HCT116 (cell line): ENCODE measurements around the gene TMEM205. TPM values are rescaled to one million over a fixed set of nuclear protein-coding genes. Genes with fewer than 3 reads are reported as not detected.

Experiments
- ATAC-seq: fragments of 200-7000 bp; cut with Tn5 transposase; 2 replicates; pipeline ENCODE4 v1.9.1; 2020; ENCODE audit warnings: mild to moderate bottlenecking, moderate library complexity
- BruUV-seq: library from RNA; stranded (reverse); fragments of 400-500 nt; replicated peaks from 2 replicates; lab custom pipeline; 2021; lab: Mats Ljungman, UMichigan
- CTCF ChIA-PET: fragments of 300-600 bp; sonication (Branson Sonifier 250); formaldehyde crosslinking; loops from one replicate; lab custom pipeline; 2021; ENCODE audit warnings: antibody characterized with exemption; lab: Charles Lee
- POLR2A ChIA-PET: fragments of 300-600, 350-600 bp; sonication (Branson Sonifier 250); formaldehyde crosslinking; loops from one replicate; lab custom pipeline; 2021; ENCODE audit warnings: antibody characterized with exemption; lab: Charles Lee
- RAD21 ChIA-PET, 2 experiments: fragments of 300-600 bp; sonication (Branson Sonifier 250); formaldehyde crosslinking; loops; one replicate each; lab custom pipeline; 2023; ENCODE audit warnings: low total read pairs in 2 of 2; ENCODE audit not compliant: uncharacterized antibody in 2 of 2, unreplicated experiment in 2 of 2, low non-redundant PET in 1 of 2; lab: Charles Lee
- DNase-seq: peaks from one replicate; pipeline ENCODE4 v3.0.0-alpha.2; 2010; ENCODE audit warnings: low read depth, low spot score
- H2AFZ ChIP-seq: fragments of 200-600 bp; shearing (Covaris generic), sonication (generic); 2 replicates; pipeline ENCODE4 v1.6.1; 2017; ENCODE audit warnings: low read depth, mixed run types, mixed read lengths, antibody characterized with exemption, low read length; ENCODE audit not compliant: poor library complexity, severe bottlenecking
- H3K27ac ChIP-seq: 2 replicates; pipeline ENCODE4 v1.5.1; 2012; ENCODE audit warnings: low read depth, low read length
- H3K27me3 ChIP-seq: fragments of 200-600 bp; sonication (generic); 2 replicates; pipeline ENCODE4 v1.6.1; 2016; ENCODE audit warnings: mixed run types, low read length, mixed read lengths; ENCODE audit not compliant: insufficient read depth
- H3K36me3 ChIP-seq, 2 experiments: fragments of 200-500 bp in 1 of 2; fragments of 200-600 bp in 1 of 2; sonication (Bioruptor generic) in 1 of 2; sonication (generic) in 1 of 2; 2 replicates each; pipeline versions ENCODE4 v1.5.1 to v1.6.1; 2014 to 2016; ENCODE audit warnings: low read length in 2 of 2, inconsistent platforms in 1 of 2, mixed read lengths in 1 of 2, mixed run types in 1 of 2; ENCODE audit not compliant: insufficient read depth in 2 of 2, control insufficient read depth in 1 of 2
- H3K4me1 ChIP-seq, 2 experiments: fragments of 200-600 bp in 1 of 2; sonication (generic) in 1 of 2; 2 replicates each; pipeline versions ENCODE4 v1.5.1 to v1.6.1; 2012 to 2017; ENCODE audit warnings: low read length in 2 of 2, inconsistent platforms in 1 of 2, mild to moderate bottlenecking in 1 of 2, mixed read lengths in 1 of 2, mixed run types in 1 of 2, moderate library complexity in 1 of 2; ENCODE audit not compliant: insufficient read depth in 2 of 2, control insufficient read depth in 1 of 2
- H3K4me2 ChIP-seq: fragments of 200-600 bp; sonication (generic); 2 replicates; pipeline ENCODE4 v1.6.1; 2017; ENCODE audit warnings: mixed run types, low read length, mixed read lengths
- H3K4me3 ChIP-seq, 2 experiments: fragments of 200-600 bp in 1 of 2; sonication (generic) in 1 of 2; replicated peaks in 1 of 2; 2 replicates each; pipeline ENCODE4 v1.5.1; 2011 to 2016; ENCODE audit warnings: low read length in 2 of 2, control low read depth in 1 of 2, low read depth in 1 of 2, mild to moderate bottlenecking in 1 of 2, mixed read lengths in 1 of 2, mixed run types in 1 of 2
- H3K79me2 ChIP-seq: fragments of 200-600 bp; sonication (generic); 2 replicates; pipeline ENCODE4 v1.6.1; 2017; ENCODE audit warnings: mild to moderate bottlenecking, mixed run types, low read length, moderate library complexity, mixed read lengths; ENCODE audit not compliant: insufficient read depth
- H3K9ac ChIP-seq: fragments of 200-600 bp; sonication (generic); 2 replicates; pipeline ENCODE4 v1.6.1; 2016; ENCODE audit warnings: low read length, mixed read lengths
- H3K9me2 ChIP-seq: fragments of 200-600 bp; sonication (generic), shearing (Covaris generic); 2 replicates; pipeline ENCODE4 v1.6.1; 2017; ENCODE audit warnings: mixed run types, mild to moderate bottlenecking, moderate library complexity; ENCODE audit not compliant: insufficient read depth
- H3K9me3 ChIP-seq, 2 experiments: fragments of 200-500 bp in 1 of 2; fragments of 200-600 bp in 1 of 2; sonication (Bioruptor generic) in 1 of 2; sonication (generic) in 1 of 2; 2 replicates each; pipeline ENCODE4 v1.6.1; 2014 to 2017; ENCODE audit warnings: low read length in 2 of 2, mixed read lengths in 2 of 2, inconsistent platforms in 1 of 2, low read depth in 1 of 2, mild to moderate bottlenecking in 1 of 2, mixed run types in 1 of 2, moderate library complexity in 1 of 2; ENCODE audit not compliant: control insufficient read depth in 1 of 2, insufficient read depth in 1 of 2
- H4K20me1 ChIP-seq: fragments of 200-600 bp; sonication (generic), shearing (Covaris generic); 2 replicates; pipeline ENCODE4 v1.6.1; 2017; ENCODE audit warnings: mixed run types, mild to moderate bottlenecking, moderate library complexity; ENCODE audit not compliant: insufficient read depth
- CEBPB ChIP-seq: IDR thresholded peaks from 2 replicates; pipeline ENCODE4 v1.6.1; 2012; ENCODE audit warnings: low read depth
- EGR1 ChIP-seq: IDR thresholded peaks from 2 replicates; pipeline ENCODE4 v1.6.1; 2012; ENCODE audit warnings: low read depth
- EZH2 ChIP-seq: fragments of 200-600 bp; sonication (generic); IDR thresholded peaks from 2 replicates; pipeline ENCODE4 v1.6.1; 2017; ENCODE audit warnings: antibody characterized with exemption, mixed run types
- FOSL1 ChIP-seq: IDR thresholded peaks from 2 replicates; pipeline ENCODE4 v1.6.1; 2012; ENCODE audit warnings: low read depth
- POLR2A ChIP-seq: IDR thresholded peaks from 2 replicates; pipeline ENCODE4 v1.7.0; 2011; ENCODE audit warnings: borderline replicate concordance; ENCODE audit not compliant: insufficient read depth, insufficient read length; ENCODE audit errors: extremely low read depth
- POLR2AphosphoS5 ChIP-seq: IDR thresholded peaks from 2 replicates; pipeline ENCODE4 v1.6.1; 2011; ENCODE audit warnings: mild to moderate bottlenecking, low read depth, low read length, moderate library complexity
- SRF ChIP-seq: IDR thresholded peaks from 2 replicates; pipeline ENCODE4 v1.6.1; 2012; ENCODE audit warnings: low read depth
- ZNF274 ChIP-seq: fragments of 200-500 bp; sonication (Bioruptor generic); IDR thresholded peaks from 2 replicates; pipeline ENCODE4 v1.6.1; 2014; ENCODE audit warnings: mild to moderate bottlenecking, low read depth, low read length, inconsistent platforms
- intact Hi-C: fragments of 100-400 bp; cut with micrococcal nuclease; formaldehyde crosslinking; loops from 2 replicates; pipeline ENCODE4 v1.10.0; 2022
- total RNA-seq: library from RNA; stranded (reverse); gene quantifications from one replicate; pipeline ENCODE4 v1.2.1, GENCODE V29; 2021; ENCODE audit not compliant: unreplicated experiment
- TF ChIP-seq, protein P1 (sequence below), 3 experiments: fragments of 200-600 bp in 1 of 3; sonication (generic) in 1 of 3; IDR thresholded peaks in 2 of 3; conservative IDR thresholded peaks in 1 of 3; 2 replicates each; pipeline ENCODE4 v1.5.1; 2012 to 2017; ENCODE audit warnings: low read depth in 2 of 3, low read length in 2 of 3, antibody characterized with exemption in 1 of 3, borderline replicate concordance in 1 of 3, control low read depth in 1 of 3, mild to moderate bottlenecking in 1 of 3, mixed read lengths in 1 of 3, mixed run types in 1 of 3, moderate library complexity in 1 of 3; ENCODE audit not compliant: insufficient read depth in 1 of 3
- TF ChIP-seq, protein P2 (sequence below): IDR thresholded peaks from 2 replicates; pipeline ENCODE4 v1.6.1; 2011; ENCODE audit warnings: mild to moderate bottlenecking, low read length, moderate library complexity; ENCODE audit not compliant: insufficient replicate concordance; ENCODE audit errors: extremely low read depth

Gene TMEM205
- total RNA-seq, 1 experiment from 2014 or later = 55.9 TPM

DNA sequence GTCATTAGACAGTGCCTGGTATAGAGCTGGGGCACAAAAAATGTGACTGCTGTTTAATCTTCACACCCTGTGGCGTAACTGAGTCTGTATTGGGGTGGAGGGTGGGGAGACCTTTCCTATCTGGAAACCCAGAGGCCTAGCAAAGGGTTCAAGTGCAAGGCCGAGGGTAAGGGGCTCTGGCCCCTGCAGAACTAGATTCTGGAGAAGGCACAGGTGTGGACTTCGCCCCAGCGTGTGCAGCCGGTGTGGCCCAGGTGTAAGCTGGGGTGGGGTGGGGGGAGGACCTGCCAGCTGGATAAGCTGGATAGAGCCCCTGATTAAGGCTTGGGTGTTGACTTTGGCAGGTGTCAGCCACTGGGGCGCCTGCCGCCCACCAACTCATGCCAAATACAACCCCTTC, 7.9 kb downstream of the TMEM205 start:
- no peaks in the 10 kb centered on the region for H3K79me2 ChIP-seq
- no peak for TF ChIP-seq CEBPB
- TF ChIP-seq, protein P1, sequence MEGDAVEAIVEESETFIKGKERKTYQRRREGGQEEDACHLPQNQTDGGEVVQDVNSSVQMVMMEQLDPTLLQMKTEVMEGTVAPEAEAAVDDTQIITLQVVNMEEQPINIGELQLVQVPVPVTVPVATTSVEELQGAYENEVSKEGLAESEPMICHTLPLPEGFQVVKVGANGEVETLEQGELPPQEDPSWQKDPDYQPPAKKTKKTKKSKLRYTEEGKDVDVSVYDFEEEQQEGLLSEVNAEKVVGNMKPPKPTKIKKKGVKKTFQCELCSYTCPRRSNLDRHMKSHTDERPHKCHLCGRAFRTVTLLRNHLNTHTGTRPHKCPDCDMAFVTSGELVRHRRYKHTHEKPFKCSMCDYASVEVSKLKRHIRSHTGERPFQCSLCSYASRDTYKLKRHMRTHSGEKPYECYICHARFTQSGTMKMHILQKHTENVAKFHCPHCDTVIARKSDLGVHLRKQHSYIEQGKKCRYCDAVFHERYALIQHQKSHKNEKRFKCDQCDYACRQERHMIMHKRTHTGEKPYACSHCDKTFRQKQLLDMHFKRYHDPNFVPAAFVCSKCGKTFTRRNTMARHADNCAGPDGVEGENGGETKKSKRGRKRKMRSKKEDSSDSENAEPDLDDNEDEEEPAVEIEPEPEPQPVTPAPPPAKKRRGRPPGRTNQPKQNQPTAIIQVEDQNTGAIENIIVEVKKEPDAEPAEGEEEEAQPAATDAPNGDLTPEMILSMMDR (IDR thresholded peaks at IDR 0.05 in 2 of 3, conservative IDR thresholded peaks at IDR 0.05 in 1 of 3; ENCODE audit: borderline replicate concordance in 1 of 3, insufficient read depth in 1 of 3, low read depth in 2 of 3, low read length in 2 of 3) = no peak
- TF ChIP-seq POLR2AphosphoS5 = no peak
- no peak for TF ChIP-seq EZH2
- no peak for TF ChIP-seq ZNF274
- no peak for TF ChIP-seq SRF
- TF ChIP-seq POLR2A = no peak
- TF ChIP-seq EGR1 = no peak
- TF ChIP-seq, protein P2, sequence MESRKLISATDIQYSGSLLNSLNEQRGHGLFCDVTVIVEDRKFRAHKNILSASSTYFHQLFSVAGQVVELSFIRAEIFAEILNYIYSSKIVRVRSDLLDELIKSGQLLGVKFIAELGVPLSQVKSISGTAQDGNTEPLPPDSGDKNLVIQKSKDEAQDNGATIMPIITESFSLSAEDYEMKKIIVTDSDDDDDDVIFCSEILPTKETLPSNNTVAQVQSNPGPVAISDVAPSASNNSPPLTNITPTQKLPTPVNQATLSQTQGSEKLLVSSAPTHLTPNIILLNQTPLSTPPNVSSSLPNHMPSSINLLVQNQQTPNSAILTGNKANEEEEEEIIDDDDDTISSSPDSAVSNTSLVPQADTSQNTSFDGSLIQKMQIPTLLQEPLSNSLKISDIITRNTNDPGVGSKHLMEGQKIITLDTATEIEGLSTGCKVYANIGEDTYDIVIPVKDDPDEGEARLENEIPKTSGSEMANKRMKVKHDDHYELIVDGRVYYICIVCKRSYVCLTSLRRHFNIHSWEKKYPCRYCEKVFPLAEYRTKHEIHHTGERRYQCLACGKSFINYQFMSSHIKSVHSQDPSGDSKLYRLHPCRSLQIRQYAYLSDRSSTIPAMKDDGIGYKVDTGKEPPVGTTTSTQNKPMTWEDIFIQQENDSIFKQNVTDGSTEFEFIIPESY = no peak
- TF ChIP-seq FOSL1 = no peak
- TF ChIP-seq, all 23 proteins: peak for 0
- no TSS peak for BruUV-seq
- H3K27ac ChIP-seq = no peak overlapping the region
- RAD21 ChIA-PET = no interaction called here
- POLR2A ChIA-PET = no interaction called here
- no peaks in the 10 kb centered on the region for H3K27me3 ChIP-seq
- no peak for ATAC-seq
- H3K4me2 ChIP-seq = peak overlapping the region; percentile 96; the same call in 1 of the 2 replicates
- H3K9ac ChIP-seq = no peak overlapping the region
- H3K4me3 ChIP-seq = no peak overlapping the region
- no peaks in the 10 kb centered on the region for H3K9me2 ChIP-seq
- H3K36me3 ChIP-seq = peaks cover 15 to 16% of the 10 kb centered on the region in 2 experiments
- H3K9me3 ChIP-seq = peaks cover 0 to 5% of the 10 kb centered on the region in 2 experiments; a peak in 1 of 4 replicates
- intact Hi-C loops = no loop called here
- H2AFZ ChIP-seq = no peak overlapping the region
- peaks cover 9 to 25% of the 10 kb centered on the region in 2 experiments for H3K4me1 ChIP-seq
- CTCF ChIA-PET = interaction anchor here (1.6 kb wide), 1 partner anchor 43 kb away, joined by 3 read pairs; no protein-coding TSS in a partner anchor
- no peak for DNase-seq
- no peaks in the 10 kb centered on the region for H4K20me1 ChIP-seq
